Measurements from ENCODE around the gene CD48. TPM values are rescaled to one million over a fixed set of nuclear protein-coding genes. Genes with fewer than 3 reads are reported as not detected.

CD48 gene
- total and polyA plus RNA-seq, 2 experiments from 2014 or later = 0.30 TPM; not detected in 1

DNA sequence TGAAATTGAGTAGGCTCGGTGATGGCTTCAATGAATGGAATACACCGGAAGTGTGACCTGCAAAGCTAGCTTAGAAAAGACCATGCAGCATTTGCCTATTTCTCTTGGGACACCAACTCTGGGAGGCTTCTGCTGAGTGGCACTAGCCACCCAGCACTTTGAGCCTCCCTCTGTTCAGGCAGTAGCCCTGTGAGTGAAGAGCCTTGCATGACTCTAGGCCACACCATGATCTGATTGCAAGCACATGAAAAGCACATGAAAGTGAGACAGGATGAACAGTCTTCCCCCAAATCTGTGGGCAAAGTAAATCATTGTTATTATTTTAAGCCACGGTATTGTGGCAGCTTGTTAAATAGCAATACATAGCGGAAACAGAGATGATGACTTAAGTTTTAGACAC lies 2.8 kb downstream of the CD48 start:
- no peak overlapping the region for H2AFZ ChIP-seq
- H3K4me1 ChIP-seq (ENCODE audit: insufficient read depth) = peaks cover 4% of the 10 kb centered on the region
- no peaks in the 10 kb centered on the region for H4K20me1 ChIP-seq (ENCODE audit: insufficient read depth, poor library complexity, severe bottlenecking)
- no peak overlapping the region for H3K4me3 ChIP-seq
- no peaks in the 10 kb centered on the region for H3K79me2 ChIP-seq
- H3K27me3 ChIP-seq = no peaks in the 10 kb centered on the region
- H3K4me2 ChIP-seq = no peak overlapping the region
- WGBS (ENCODE audit: low lambda C conversion rate, missing lambda C conversion rate) = 83% methylated on average over 4 of the region's 4 CpGs
- H3K36me3 ChIP-seq (replicated peaks; ENCODE audit: insufficient read depth, low read depth) = no peaks in the 10 kb centered on the region
- DNase-seq (ENCODE audit: low spot score) = no peak
- no peak overlapping the region for H3K27ac ChIP-seq
- no peaks in the 10 kb centered on the region for H3K9me2 ChIP-seq (replicated peaks; ENCODE audit: insufficient read depth)
- TF ChIP-seq, protein P1, sequence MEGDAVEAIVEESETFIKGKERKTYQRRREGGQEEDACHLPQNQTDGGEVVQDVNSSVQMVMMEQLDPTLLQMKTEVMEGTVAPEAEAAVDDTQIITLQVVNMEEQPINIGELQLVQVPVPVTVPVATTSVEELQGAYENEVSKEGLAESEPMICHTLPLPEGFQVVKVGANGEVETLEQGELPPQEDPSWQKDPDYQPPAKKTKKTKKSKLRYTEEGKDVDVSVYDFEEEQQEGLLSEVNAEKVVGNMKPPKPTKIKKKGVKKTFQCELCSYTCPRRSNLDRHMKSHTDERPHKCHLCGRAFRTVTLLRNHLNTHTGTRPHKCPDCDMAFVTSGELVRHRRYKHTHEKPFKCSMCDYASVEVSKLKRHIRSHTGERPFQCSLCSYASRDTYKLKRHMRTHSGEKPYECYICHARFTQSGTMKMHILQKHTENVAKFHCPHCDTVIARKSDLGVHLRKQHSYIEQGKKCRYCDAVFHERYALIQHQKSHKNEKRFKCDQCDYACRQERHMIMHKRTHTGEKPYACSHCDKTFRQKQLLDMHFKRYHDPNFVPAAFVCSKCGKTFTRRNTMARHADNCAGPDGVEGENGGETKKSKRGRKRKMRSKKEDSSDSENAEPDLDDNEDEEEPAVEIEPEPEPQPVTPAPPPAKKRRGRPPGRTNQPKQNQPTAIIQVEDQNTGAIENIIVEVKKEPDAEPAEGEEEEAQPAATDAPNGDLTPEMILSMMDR (IDR thresholded peaks at IDR 0.05; ENCODE audit: poor library complexity) = no peak
- no peak for TF ChIP-seq EZH2 (IDR thresholded peaks at IDR 0.05; ENCODE audit: borderline replicate concordance)
- no peak for TF ChIP-seq EZH2phosphoT487 (IDR thresholded peaks at IDR 0.05; ENCODE audit: low read depth, severe bottlenecking, unreplicated experiment)
- no peaks in the 10 kb centered on the region for H3K9me3 ChIP-seq (ENCODE audit: low read depth)

DNA sequence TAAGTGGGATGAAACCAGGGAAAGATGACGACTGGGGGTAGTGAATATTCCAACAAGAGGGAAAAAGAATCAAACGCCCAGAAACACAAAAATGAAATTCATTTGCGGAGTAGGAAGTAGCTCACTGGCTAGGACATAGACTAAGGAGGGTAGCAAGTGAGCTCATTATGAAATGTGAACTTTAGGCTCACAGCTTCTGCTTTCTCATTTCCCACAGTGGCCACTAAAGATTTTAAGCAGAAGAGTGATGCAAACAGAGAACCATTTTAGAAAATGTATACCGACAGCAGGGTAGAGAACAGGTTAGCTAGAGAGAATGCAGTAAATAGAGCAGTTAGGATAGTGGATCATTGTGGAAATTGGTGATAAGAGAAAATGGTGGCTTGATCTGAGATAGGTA lies 3.5 kb downstream of the CD48 start:
- no peaks in the 10 kb centered on the region for H4K20me1 ChIP-seq (ENCODE audit: insufficient read depth, poor library complexity, severe bottlenecking)
- H3K4me3 ChIP-seq = no peak overlapping the region
- WGBS (ENCODE audit: low lambda C conversion rate, missing lambda C conversion rate) = 90% methylated on average over 4 of the region's 4 CpGs

DNA sequence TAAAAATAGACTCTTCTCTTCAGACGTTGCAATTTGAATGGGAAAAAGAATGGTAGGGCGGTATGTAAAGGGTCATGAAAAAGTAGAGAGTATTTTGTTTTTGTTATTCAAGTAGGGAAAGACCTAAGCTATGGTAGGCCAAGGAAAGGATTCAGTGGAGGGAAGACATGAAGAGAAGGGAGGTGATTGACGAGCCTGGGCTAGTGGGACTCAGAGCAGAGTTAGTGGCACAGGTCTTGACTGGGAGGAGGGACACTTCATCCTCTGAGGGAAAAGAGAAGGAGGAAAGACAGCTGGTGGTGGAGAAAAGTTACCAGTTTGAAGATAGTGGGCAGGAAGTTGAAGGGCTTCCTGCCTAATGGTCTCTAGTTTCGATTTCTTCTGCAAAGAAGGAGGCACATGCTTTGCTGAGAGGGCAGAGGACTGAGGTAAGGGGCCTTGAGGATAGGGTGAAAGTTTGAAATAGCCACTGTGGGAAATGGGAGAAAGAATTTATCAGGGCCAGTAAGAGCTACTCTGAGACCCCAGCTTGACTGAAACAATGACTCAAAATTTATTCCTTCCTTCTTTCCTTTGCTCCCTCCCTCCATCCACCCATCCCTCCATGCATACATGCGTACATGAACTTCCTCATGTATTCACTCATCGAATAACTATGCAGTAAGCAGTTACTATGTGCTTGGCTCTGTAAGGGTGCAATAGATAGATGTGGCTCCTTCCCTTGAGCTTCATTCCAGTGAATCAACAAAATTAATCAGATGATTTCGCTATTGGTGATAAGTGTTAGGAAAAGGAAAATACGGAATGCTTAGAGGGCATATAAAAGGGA lies 4.2 kb downstream of the CD48 start:
- no peak for DNase-seq (ENCODE audit: low spot score)
- Histone ChIP-seq H2AFZ (no peak overlapping the region), H4K20me1 (ENCODE audit: insufficient read depth, poor library complexity, severe bottlenecking) (no peaks in the 10 kb centered on the region), H3K9me2 (replicated peaks; ENCODE audit: insufficient read depth) (no peaks in the 10 kb centered on the region), H3K9me3 (ENCODE audit: low read depth) (no peaks in the 10 kb centered on the region), H3K36me3 (replicated peaks; ENCODE audit: insufficient read depth, low read depth) (no peaks in the 10 kb centered on the region), H3K4me1 (ENCODE audit: insufficient read depth) (peaks cover 4% of the 10 kb centered on the region), H3K79me2 (no peaks in the 10 kb centered on the region), H3K27ac (no peak overlapping the region), H3K4me3 (no peak overlapping the region), H3K27me3 (no peaks in the 10 kb centered on the region), H3K4me2 (no peak overlapping the region)
- TF ChIP-seq EZH2 (IDR thresholded peaks at IDR 0.05; ENCODE audit: borderline replicate concordance) = no peak
- TF ChIP-seq, protein P1 (IDR thresholded peaks at IDR 0.05; ENCODE audit: poor library complexity) = no peak
- no peak for TF ChIP-seq EZH2phosphoT487 (IDR thresholded peaks at IDR 0.05; ENCODE audit: low read depth, severe bottlenecking, unreplicated experiment)
- WGBS (ENCODE audit: low lambda C conversion rate, missing lambda C conversion rate) = 88% methylated on average over 8 of the region's 8 CpGs

More for the DNA sequence above, 3.5 kb downstream of the CD48 start:
- Histone ChIP-seq H3K36me3 (replicated peaks; ENCODE audit: insufficient read depth, low read depth) (no peaks in the 10 kb centered on the region), H3K27me3 (no peaks in the 10 kb centered on the region), H3K27ac (no peak overlapping the region), H2AFZ (no peak overlapping the region), H3K9me3 (ENCODE audit: low read depth) (no peaks in the 10 kb centered on the region), H3K4me2 (no peak overlapping the region), H3K9me2 (replicated peaks; ENCODE audit: insufficient read depth) (no peaks in the 10 kb centered on the region), H3K79me2 (no peaks in the 10 kb centered on the region), H3K4me1 (ENCODE audit: insufficient read depth) (peaks cover 4% of the 10 kb centered on the region)
- DNase-seq (ENCODE audit: low spot score) = no peak
- no peak for TF ChIP-seq EZH2phosphoT487 (IDR thresholded peaks at IDR 0.05; ENCODE audit: low read depth, severe bottlenecking, unreplicated experiment)

DNA sequence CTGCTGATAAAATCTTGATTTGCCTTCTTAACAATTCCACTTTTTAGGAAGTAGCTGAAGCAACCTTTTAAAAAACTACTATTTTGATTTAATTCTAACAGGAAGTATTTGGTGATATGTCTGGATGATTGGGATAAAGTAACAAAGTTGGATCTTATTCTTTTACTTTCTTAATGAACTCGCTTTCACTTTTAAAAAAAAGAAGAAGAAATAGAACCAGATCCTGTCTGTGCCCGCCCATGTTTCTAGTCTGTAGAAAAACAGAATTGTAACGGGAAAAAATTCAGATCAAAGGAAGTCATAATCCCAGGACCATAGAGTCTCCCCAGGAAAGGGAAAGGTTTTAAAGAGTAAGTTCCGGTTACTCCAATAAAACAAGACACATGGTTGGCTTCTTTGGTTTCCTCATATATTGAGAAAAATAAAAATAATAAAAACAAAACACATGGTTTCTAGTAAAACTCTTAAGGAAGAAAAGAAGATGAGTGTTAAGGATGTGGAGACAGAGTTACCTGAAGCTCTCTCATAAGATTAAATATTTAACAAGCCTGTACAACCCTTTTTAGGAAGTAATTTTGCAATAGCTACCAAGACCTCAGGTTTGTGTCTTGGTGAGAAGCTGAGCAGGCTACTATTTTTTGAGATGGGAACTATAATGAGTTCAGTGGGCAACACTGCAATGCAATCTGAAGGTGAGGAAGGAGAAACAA lies 4.9 kb downstream of the CD48 start:
- WGBS (ENCODE audit: low lambda C conversion rate, missing lambda C conversion rate) = 68% methylated on average over 4 of the region's 4 CpGs
- TF ChIP-seq EZH2 (IDR thresholded peaks at IDR 0.05; ENCODE audit: borderline replicate concordance) = no peak
- H3K27ac ChIP-seq = no peak overlapping the region

More for the DNA sequence above, 4.9 kb downstream of the CD48 start:
- H3K9me2 ChIP-seq (replicated peaks; ENCODE audit: insufficient read depth) = no peaks in the 10 kb centered on the region
- no peaks in the 10 kb centered on the region for H3K27me3 ChIP-seq
- no peak for DNase-seq (ENCODE audit: low spot score)
- no peaks in the 10 kb centered on the region for H3K9me3 ChIP-seq (ENCODE audit: low read depth)
- H4K20me1 ChIP-seq (ENCODE audit: insufficient read depth, poor library complexity, severe bottlenecking) = no peaks in the 10 kb centered on the region
- no peak overlapping the region for H3K4me2 ChIP-seq
- H3K4me1 ChIP-seq (ENCODE audit: insufficient read depth) = peaks cover 2% of the 10 kb centered on the region
- no peak overlapping the region for H2AFZ ChIP-seq
- no peaks in the 10 kb centered on the region for H3K79me2 ChIP-seq
- no peaks in the 10 kb centered on the region for H3K36me3 ChIP-seq (replicated peaks; ENCODE audit: insufficient read depth, low read depth)
- no peak overlapping the region for H3K4me3 ChIP-seq
